ENCODE measurements around the gene CMYA5. TPM values are rescaled to one million over a fixed set of nuclear protein-coding genes. Genes with fewer than 3 reads are reported as not detected.
"Not testable (repeated sequence)": the region's sequence is repeated elsewhere in the genome, so short reads cannot be mapped to it uniquely, and the experiment has no call there.

The CMYA5 gene
- total RNA-seq, 5 donors from 2014 or later (not counting 1 experiment from before 2014, with no cell fraction given) = 0.13 to 0.41 (median 0.23) TPM

DNA sequence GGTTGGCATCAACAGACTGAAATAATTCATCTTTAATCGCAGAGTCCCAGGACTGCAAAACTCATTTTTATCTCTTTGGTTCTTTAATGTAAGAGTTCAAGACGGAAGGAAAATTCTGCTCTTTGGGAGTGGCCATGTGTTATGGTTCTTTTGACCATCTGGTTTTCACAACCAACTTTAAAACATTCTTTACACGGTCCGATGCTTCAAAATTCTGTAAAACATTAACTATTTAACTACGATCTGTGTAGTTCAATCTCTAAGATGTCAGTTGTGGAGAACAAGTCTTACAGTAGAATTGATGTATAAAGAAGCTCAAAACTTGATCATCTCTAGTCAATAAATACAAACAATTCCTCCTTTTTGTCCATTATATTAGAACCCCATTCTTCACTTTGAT, 83.0 kb downstream of the CMYA5 start:
- WGBS (ENCODE audit: insufficient coverage) = no CpG with 5 or more reads among the region's 5 CpGs
- H3K4me3 Mint-ChIP-seq = no peak overlapping the region

DNA sequence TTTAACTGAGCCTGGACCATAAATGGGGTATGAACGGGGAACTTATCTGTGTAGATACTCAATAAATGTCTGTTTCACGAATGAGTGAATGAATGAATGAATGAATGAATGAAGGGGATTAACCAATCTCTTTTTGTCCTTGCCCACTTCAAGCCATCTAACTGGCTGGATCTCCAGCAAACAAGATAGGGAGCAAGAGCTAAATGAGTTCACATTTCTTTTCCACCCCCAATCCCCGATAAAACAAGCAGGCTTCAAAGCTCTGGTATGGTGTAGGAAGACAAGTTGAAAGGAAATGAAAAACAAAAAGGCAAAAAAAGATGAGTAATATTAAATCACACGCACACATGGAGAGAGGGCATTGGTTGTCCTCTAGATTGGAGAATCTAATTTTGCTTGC, 84.0 kb downstream of the CMYA5 start:
- no peaks in the 10 kb centered on the region for H3K36me3 ChIP-seq (ENCODE audit: control insufficient read depth in 2 of 2, extremely low read depth in 1 of 2, insufficient read depth in 1 of 2, low read length in 1 of 2)
- WGBS (ENCODE audit: insufficient coverage) = no CpG with 5 or more reads among the region's 4 CpGs
- H3K4me1 ChIP-seq (ENCODE audit: control insufficient read depth in 1 of 2, extremely low read depth in 1 of 2, insufficient read depth in 2 of 2, low read length in 2 of 2) = no peaks in the 10 kb centered on the region
- CTCF ChIA-PET = interaction anchor here (0.6 kb wide), 2 partner anchors 14 to 881 kb away, joined by 6 to 7 read pairs; partner anchors contain the start of genes DHFR (in 1 of the 2) and MSH3 (in 1 of the 2)
- H3K4me1 Mint-ChIP-seq = peaks cover 0 to 2% (median 0%) of the 10 kb centered on the region in 3 donors
- POLR2A ChIA-PET = no interaction called here
- H3K4me3 ChIP-seq (ENCODE audit: control insufficient read depth in 1 of 2, extremely low read depth in 1 of 2, low read length in 1 of 2) = no peak overlapping the region
- H3K27me3 Mint-ChIP-seq = peaks cover 0 to 12% of the 10 kb centered on the region in 2 donors
- H3K27ac ChIP-seq (ENCODE audit: low read length) = no peak overlapping the region
- ATAC-seq (replicated peaks in 1 of 4) (no peak), DNase-seq (no peak)
- H3K9me3 Mint-ChIP-seq = peaks cover 0 to 8% (median 5%) of the 10 kb centered on the region in 3 donors
- H3K4me3 Mint-ChIP-seq = no peak overlapping the region
- no peaks in the 10 kb centered on the region for H3K9me3 ChIP-seq
- no peak overlapping the region for H3K27ac Mint-ChIP-seq
- no peaks in the 10 kb centered on the region for H3K36me3 Mint-ChIP-seq
- H3K27me3 ChIP-seq (replicated peaks in 1 of 2; ENCODE audit: control insufficient read depth in 2 of 2, extremely low read depth in 1 of 2, insufficient read depth in 2 of 2, low read length in 1 of 2) = peaks cover 0 to 7% of the 10 kb centered on the region in 2 experiments

More for the DNA sequence above, 83.0 kb downstream of the CMYA5 start:
- no peaks in the 10 kb centered on the region for H3K36me3 ChIP-seq (ENCODE audit: control insufficient read depth in 2 of 2, extremely low read depth in 1 of 2, insufficient read depth in 1 of 2, low read length in 1 of 2)
- H3K27ac ChIP-seq (ENCODE audit: low read length) = no peak overlapping the region
- peaks cover 2% of the 10 kb centered on the region for H3K9me3 ChIP-seq
- POLR2A ChIA-PET = no interaction called here
- H3K27ac Mint-ChIP-seq = no peak overlapping the region
- CTCF ChIA-PET = no interaction called here
- peaks cover 0 to 13% (median 9%) of the 10 kb centered on the region in 3 donors for H3K9me3 Mint-ChIP-seq
- DNase-seq (no peak), ATAC-seq (replicated peaks in 1 of 4) (no peak)
- peaks cover 0 to 7% of the 10 kb centered on the region in 2 experiments for H3K27me3 ChIP-seq (replicated peaks in 1 of 2; ENCODE audit: control insufficient read depth in 2 of 2, extremely low read depth in 1 of 2, insufficient read depth in 2 of 2, low read length in 1 of 2)
- no peaks in the 10 kb centered on the region for H3K4me1 ChIP-seq (ENCODE audit: control insufficient read depth in 1 of 2, extremely low read depth in 1 of 2, insufficient read depth in 2 of 2, low read length in 2 of 2)
- H3K27me3 Mint-ChIP-seq = peaks cover 0 to 12% of the 10 kb centered on the region in 2 donors
- H3K4me1 Mint-ChIP-seq = peaks cover 0 to 2% (median 0%) of the 10 kb centered on the region in 3 donors
- H3K4me3 ChIP-seq (ENCODE audit: control insufficient read depth in 1 of 2, extremely low read depth in 1 of 2, low read length in 1 of 2) = no peak overlapping the region
- no peaks in the 10 kb centered on the region for H3K36me3 Mint-ChIP-seq

DNA sequence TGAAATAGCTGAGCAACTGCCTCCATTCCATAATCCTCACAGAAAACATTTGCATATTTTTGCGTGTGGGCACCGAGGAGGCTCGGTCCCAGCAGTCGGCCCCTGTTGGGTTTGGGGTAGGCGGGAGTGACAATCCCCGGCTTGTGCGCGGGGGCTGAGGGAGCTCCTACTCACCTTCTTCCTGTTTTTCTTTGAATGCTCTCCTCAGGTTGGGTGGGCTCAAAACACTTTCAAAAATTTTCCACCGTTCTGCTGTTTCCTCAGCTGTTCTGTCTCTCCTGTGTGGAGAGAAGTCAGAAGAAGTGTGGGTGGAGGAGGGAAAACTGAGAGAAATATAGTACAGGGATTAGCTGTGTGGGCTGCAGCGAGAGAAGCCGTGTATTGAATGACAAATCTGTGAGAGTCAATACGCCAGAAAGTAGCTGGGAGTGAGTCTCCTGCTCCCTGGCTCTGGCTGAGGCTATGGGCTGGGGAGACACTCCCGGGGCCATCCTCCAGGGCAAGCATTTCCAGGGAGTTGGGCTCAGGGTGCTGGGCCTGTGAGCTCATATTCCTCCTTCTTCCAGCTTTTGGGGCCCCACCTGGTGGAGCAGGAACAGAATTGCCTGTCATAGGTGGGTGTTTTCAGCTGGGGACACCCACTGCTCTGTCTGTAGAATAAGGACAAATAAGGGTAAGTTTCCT, 84.7 kb downstream of the CMYA5 start:
- ChIA-PET POLR2A (no interaction called here), CTCF (interaction anchor here (0.6 kb wide), 2 partner anchors 15 to 880 kb away, joined by 6 to 7 read pairs; partner anchors contain the start of genes DHFR (in 1 of the 2) and MSH3 (in 1 of the 2))
- Histone ChIP-seq H3K4me1 (ENCODE audit: control insufficient read depth in 1 of 2, extremely low read depth in 1 of 2, insufficient read depth in 2 of 2, low read length in 2 of 2) (no peaks in the 10 kb centered on the region), H3K36me3 (ENCODE audit: control insufficient read depth in 2 of 2, extremely low read depth in 1 of 2, insufficient read depth in 1 of 2, low read length in 1 of 2) (no peaks in the 10 kb centered on the region), H3K4me3 (ENCODE audit: control insufficient read depth in 1 of 2, extremely low read depth in 1 of 2, low read length in 1 of 2) (no peak overlapping the region), H3K27me3 (replicated peaks in 1 of 2; ENCODE audit: control insufficient read depth in 2 of 2, extremely low read depth in 1 of 2, insufficient read depth in 2 of 2, low read length in 1 of 2) (peaks cover 0 to 7% of the 10 kb centered on the region in 2 experiments), H3K9me3 (no peaks in the 10 kb centered on the region), H3K27ac (ENCODE audit: low read length) (no peak overlapping the region)
- Mint-ChIP-seq H3K27ac (no peak overlapping the region), H3K9me3 (peaks cover 0 to 4% (median 0%) of the 10 kb centered on the region in 3 donors), H3K36me3 (no peaks in the 10 kb centered on the region), H3K4me1 (peaks cover 0 to 2% (median 0%) of the 10 kb centered on the region in 3 donors), H3K27me3 (peaks cover 0 to 12% of the 10 kb centered on the region in 2 donors), H3K4me3 (no peak overlapping the region)
- ATAC-seq (replicated peaks in 1 of 4) (no peak), DNase-seq (peak in 4 of 35 experiments; percentile 1 to 17 (median 3))
- 75% methylated on average over 4 of the region's 13 CpGs for WGBS (ENCODE audit: insufficient coverage)

DNA sequence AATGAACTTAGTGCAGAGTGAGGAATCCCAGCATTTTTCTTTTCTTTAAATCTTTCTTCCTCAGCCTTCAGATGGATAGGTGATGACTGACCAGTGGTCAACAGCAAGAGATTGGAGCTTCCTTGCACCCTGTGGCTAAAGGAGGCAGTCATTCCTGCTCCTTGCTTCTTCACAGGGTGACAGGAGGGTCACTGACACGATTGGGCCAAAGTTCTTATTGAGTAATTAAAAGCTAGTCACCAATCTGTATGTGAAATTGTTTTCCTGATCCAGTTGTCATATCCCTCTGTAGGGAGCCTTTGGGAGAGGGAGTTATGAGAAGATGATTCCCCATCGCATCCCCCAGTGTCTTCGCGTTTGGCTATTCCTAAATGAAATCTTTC, 85.2 kb downstream of the CMYA5 start:
- WGBS (ENCODE audit: insufficient coverage) = 71% methylated on average over 1 of the region's 4 CpGs
- H3K27me3 ChIP-seq (replicated peaks in 1 of 2; ENCODE audit: control insufficient read depth in 2 of 2, extremely low read depth in 1 of 2, insufficient read depth in 2 of 2, low read length in 1 of 2) = peaks cover 0 to 3% of the 10 kb centered on the region in 2 experiments
- Mint-ChIP-seq H3K27ac (no peak overlapping the region), H3K36me3 (no peaks in the 10 kb centered on the region), H3K9me3 (peaks cover 0 to 4% (median 0%) of the 10 kb centered on the region in 3 donors), H3K27me3 (peaks cover 0 to 12% of the 10 kb centered on the region in 2 donors), H3K4me1 (peaks cover 0 to 2% (median 0%) of the 10 kb centered on the region in 3 donors), H3K4me3 (no peak overlapping the region)
- ATAC-seq (replicated peaks in 1 of 4) = no peak
- no peak overlapping the region for H3K4me3 ChIP-seq (ENCODE audit: control insufficient read depth in 1 of 2, extremely low read depth in 1 of 2, low read length in 1 of 2)
- no peak overlapping the region for H3K27ac ChIP-seq (ENCODE audit: low read length)
- H3K9me3 ChIP-seq = no peaks in the 10 kb centered on the region
- ChIA-PET CTCF (no interaction called here), POLR2A (no interaction called here)
- H3K36me3 ChIP-seq (ENCODE audit: control insufficient read depth in 2 of 2, extremely low read depth in 1 of 2, insufficient read depth in 1 of 2, low read length in 1 of 2) = no peaks in the 10 kb centered on the region
- no peak for DNase-seq
- no peaks in the 10 kb centered on the region for H3K4me1 ChIP-seq (ENCODE audit: control insufficient read depth in 1 of 2, extremely low read depth in 1 of 2, insufficient read depth in 2 of 2, low read length in 2 of 2)

DNA sequence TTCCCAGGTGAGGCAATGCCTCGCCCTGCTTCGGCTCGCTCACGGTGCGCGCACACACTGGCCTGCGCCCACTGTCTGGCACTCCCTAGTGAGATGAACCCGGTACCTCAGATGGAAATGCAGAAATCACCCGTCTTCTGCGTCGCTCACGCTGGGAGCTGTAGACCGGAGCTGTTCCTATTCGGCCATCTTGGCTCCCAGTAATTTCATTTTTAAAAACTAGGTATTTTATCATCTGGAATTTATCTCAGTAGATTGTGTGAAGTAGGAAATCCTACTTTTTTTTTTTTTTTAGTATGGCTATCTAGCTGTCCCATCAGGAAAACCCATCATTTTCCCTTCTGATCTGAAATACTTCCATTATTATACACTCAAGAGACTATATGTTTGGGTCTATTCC, 95.1 kb downstream of the CMYA5 start:
- ATAC-seq (replicated peaks in 1 of 4); H3K4me1 Mint-ChIP-seq; H3K27me3 ChIP-seq (replicated peaks in 1 of 2; ENCODE audit: control insufficient read depth in 2 of 2, extremely low read depth in 1 of 2, insufficient read depth in 2 of 2, low read length in 1 of 2); H3K36me3 Mint-ChIP-seq; H3K4me1 ChIP-seq (ENCODE audit: control insufficient read depth in 1 of 2, extremely low read depth in 1 of 2, insufficient read depth in 2 of 2, low read length in 2 of 2); POLR2A ChIA-PET; H3K36me3 ChIP-seq (ENCODE audit: control insufficient read depth in 2 of 2, extremely low read depth in 1 of 2, insufficient read depth in 1 of 2, low read length in 1 of 2); H3K9me3 Mint-ChIP-seq; H3K4me3 ChIP-seq (ENCODE audit: control insufficient read depth in 1 of 2, extremely low read depth in 1 of 2, low read length in 1 of 2); H3K9me3 ChIP-seq; H3K27ac ChIP-seq (ENCODE audit: low read length); H3K27me3 Mint-ChIP-seq; DNase-seq: not testable (repeated sequence)
- WGBS (ENCODE audit: insufficient coverage) = no CpG with 5 or more reads among the region's 14 CpGs
- Mint-ChIP-seq H3K4me3 (peak overlapping the region in 1 of 3 donors; percentile 73), H3K27ac (peak overlapping the region in 1 of 2 donors; percentile 15)
- CTCF ChIA-PET = interaction anchor here in 1 of 2 donors (0.6 to 0.7 kb wide), 2 partner anchors 24 to 98 kb away, joined by 3 to 4 read pairs; no protein-coding TSS in a partner anchor

DNA sequence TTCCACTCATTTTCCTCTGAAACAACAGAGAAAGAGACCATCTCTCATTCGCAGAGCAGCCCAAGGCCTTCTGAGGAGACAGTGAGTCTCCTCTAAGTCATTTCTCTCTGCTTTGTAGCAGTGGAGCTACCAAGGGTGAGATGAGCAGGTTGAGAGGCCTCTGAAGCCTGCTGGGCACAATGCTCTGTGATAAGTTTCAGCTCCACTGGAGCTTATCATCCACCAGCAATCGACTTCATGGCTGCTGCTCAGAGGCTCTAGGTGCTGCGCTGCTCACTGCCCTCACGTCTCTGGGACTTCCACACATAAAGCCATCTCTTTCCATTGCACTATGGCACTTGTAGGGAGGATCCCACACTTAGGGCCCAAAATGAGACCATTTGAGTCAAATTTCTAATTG, 96.3 kb downstream of the CMYA5 start:
- Mint-ChIP-seq H3K27me3 (peaks cover 3 to 10% of the 10 kb centered on the region in 2 donors), H3K36me3 (peaks cover 5% of the 10 kb centered on the region), H3K4me1 (peaks cover 0 to 4% (median 0%) of the 10 kb centered on the region in 3 donors), H3K4me3 (no peak overlapping the region), H3K9me3 (peaks cover 0 to 3% (median 0%) of the 10 kb centered on the region in 3 donors), H3K27ac (no peak overlapping the region)
- H3K4me3 ChIP-seq (ENCODE audit: control insufficient read depth in 1 of 2, extremely low read depth in 1 of 2, low read length in 1 of 2) = no peak overlapping the region
- no peak overlapping the region for H3K27ac ChIP-seq (ENCODE audit: low read length)
- no peaks in the 10 kb centered on the region for H3K9me3 ChIP-seq
- ChIA-PET CTCF (no interaction called here), POLR2A (interaction anchor here in 1 of 2 donors (0.6 kb wide), 1 partner anchor 68 kb away, joined by 3 read pairs; no protein-coding TSS in a partner anchor)
- no peaks in the 10 kb centered on the region for H3K27me3 ChIP-seq (replicated peaks in 1 of 2; ENCODE audit: control insufficient read depth in 2 of 2, extremely low read depth in 1 of 2, insufficient read depth in 2 of 2, low read length in 1 of 2)
- DNase-seq (no peak), ATAC-seq (replicated peaks in 1 of 4) (no peak)
- H3K4me1 ChIP-seq (ENCODE audit: control insufficient read depth in 1 of 2, extremely low read depth in 1 of 2, insufficient read depth in 2 of 2, low read length in 2 of 2) = no peaks in the 10 kb centered on the region
- whole genome bisulfite sequencing (ENCODE audit: insufficient coverage) = no CpG with 5 or more reads among the region's 4 CpGs
- H3K36me3 ChIP-seq (ENCODE audit: control insufficient read depth in 2 of 2, extremely low read depth in 1 of 2, insufficient read depth in 1 of 2, low read length in 1 of 2) = no peaks in the 10 kb centered on the region

Data from T-cell (primary cell).